OCI-LY1 (cell line): ENCODE data around the gene ATF2.

Experiments used
- CTCF ChIP-seq: fragments of 200-600 bp; sonication (generic), shearing (Covaris generic); IDR thresholded peaks from 2 replicates; pipeline ENCODE4 v1.5.1; 2017; ENCODE audit warnings: mild to moderate bottlenecking, antibody characterized with exemption, low read length, moderate library complexity, mixed read lengths
- EZH2 ChIP-seq: fragments of 200-600 bp; sonication (generic), shearing (Covaris generic); IDR thresholded peaks from 2 replicates; pipeline ENCODE4 v1.8.0; 2017; ENCODE audit warnings: borderline replicate concordance, mixed run types, mild to moderate bottlenecking, antibody characterized with exemption, low read length, moderate library complexity, mixed read lengths

- TF ChIP-seq CTCF: no peak
- TF ChIP-seq EZH2: no peak
Measured at GRCh38 chr2:175206866-175207265, 38.9 kb upstream of the ATF2 start.
